Measurements from ENCODE around the gene UBE2L3. TPM values are rescaled to one million over a fixed set of nuclear protein-coding genes. Genes with fewer than 3 reads are reported as not detected.

Gene UBE2L3
- polyA plus RNA-seq, 1 of the 3 experiments (the other 2 are of a cell fraction): 41.2 TPM

GRCh38 chr22:21628386-21629254 lies 61.1 kb downstream of the UBE2L3 start:
- H3K9ac ChIP-seq: peak overlapping the region; percentile 91
- TF ChIP-seq FOXJ3 (CRISPR knock-in tag; IDR thresholded peaks at IDR 0.05) (no peak), RXRA (IDR thresholded peaks at IDR 0.05; ENCODE audit: borderline replicate concordance, low read depth) (no peak), RFX5 (IDR thresholded peaks at IDR 0.05; ENCODE audit: low read length) (no peak)
- peaks cover 42% of the 10 kb centered on the region; the same call in 1 of the 2 replicates for H3K79me2 ChIP-seq (ENCODE audit: insufficient read depth)
- no peaks in the 10 kb centered on the region for H3K9me3 ChIP-seq
- H3K9me2 ChIP-seq: no peaks in the 10 kb centered on the region
- DNase-seq: peak; percentile 41
- WGBS (ENCODE audit: low lambda C conversion rate): 59% methylated on average over 38 of the region's 74 CpGs
- CTCF ChIA-PET: interaction anchor here (1.0 to 11.2 kb wide), 21 partner anchors 7 to 344 kb away, joined by 3 to 145 read pairs (median 4); partner anchors contain the start of gene SDF2L1
- no peaks in the 10 kb centered on the region for H3K27me3 ChIP-seq (ENCODE audit: insufficient read depth)
- peak overlapping the region; percentile 90 to 97 for H3K4me3 ChIP-seq (ENCODE audit: low read depth in 2 of 2, low read length in 1 of 2)
- H2AFZ ChIP-seq (ENCODE audit: low read depth): no peak overlapping the region
- peaks cover 19% of the 10 kb centered on the region for H3F3A ChIP-seq (replicated peaks; ENCODE audit: insufficient read depth)
- peaks cover 6 to 19% of the 10 kb centered on the region in 2 experiments; a peak in 1 of 4 replicates for H3K4me1 ChIP-seq (ENCODE audit: control insufficient read depth in 1 of 2, insufficient read depth in 2 of 2, low read depth in 1 of 2, low read length in 1 of 2)
- POLR2A ChIA-PET: interaction anchor here (1.0 to 1.5 kb wide), 3 partner anchors 8 to 37 kb away, joined by 3 to 20 read pairs (median 6); partner anchors contain the start of genes PPIL2 and SDF2L1
- peaks cover 5 to 18% of the 10 kb centered on the region in 2 experiments for H3K36me3 ChIP-seq (replicated peaks in 1 of 2; ENCODE audit: control insufficient read depth in 1 of 2, insufficient read depth in 2 of 2, low read length in 1 of 2)
- H3K4me2 ChIP-seq: peak overlapping the region; percentile 93
- peak overlapping the region in 1 of 2 experiments; percentile 79; a peak in 1 of 4 replicates for H3K27ac ChIP-seq (ENCODE audit: low read depth in 2 of 2, low read length in 1 of 2)
- peaks cover 49% of the 10 kb centered on the region for H4K20me1 ChIP-seq (ENCODE audit: insufficient read depth)

- ChIA-PET CTCF (interaction anchor here (0.6 to 11.2 kb wide), 22 partner anchors 8 to 308 kb away, joined by 3 to 145 read pairs (median 4); partner anchors contain the start of gene SDF2L1), POLR2A (interaction anchor here (1.0 to 1.5 kb wide), 3 partner anchors 9 to 36 kb away, joined by 3 to 20 read pairs (median 6); partner anchors contain the start of genes PPIL2 and SDF2L1)
- Histone ChIP-seq H2AFZ (ENCODE audit: low read depth) (peak within 1 kb of the TSS; percentile 97), H3K79me2 (ENCODE audit: insufficient read depth) (peaks cover 39% of the 10 kb centered on the region; the same call in 1 of the 2 replicates), H3K27me3 (ENCODE audit: insufficient read depth) (no peaks in the 10 kb centered on the region), H3K27ac (ENCODE audit: low read depth in 2 of 2, low read length in 1 of 2) (peak within 1 kb of the TSS; percentile 74 to 79), H3K4me3 (ENCODE audit: low read depth in 2 of 2, low read length in 1 of 2) (peak within 1 kb of the TSS; percentile 90 to 97), H3K9me2 (no peaks in the 10 kb centered on the region), H4K20me1 (ENCODE audit: insufficient read depth) (peaks cover 40% of the 10 kb centered on the region), H3K9ac (peak within 1 kb of the TSS; percentile 91), H3F3A (replicated peaks; ENCODE audit: insufficient read depth) (peaks cover 14% of the 10 kb centered on the region), H3K36me3 (replicated peaks in 1 of 2; ENCODE audit: control insufficient read depth in 1 of 2, insufficient read depth in 2 of 2, low read length in 1 of 2) (peaks cover 5 to 17% of the 10 kb centered on the region in 2 experiments), H3K4me1 (ENCODE audit: control insufficient read depth in 1 of 2, insufficient read depth in 2 of 2, low read depth in 1 of 2, low read length in 1 of 2) (peaks cover 6 to 19% of the 10 kb centered on the region in 2 experiments; a peak in 1 of 4 replicates), H3K4me2 (peak within 1 kb of the TSS; percentile 93), H3K9me3 (no peaks in the 10 kb centered on the region)
- DNase-seq: peak; percentile 99
- WGBS (ENCODE audit: low lambda C conversion rate): 0% methylated on average over 4 of the region's 93 CpGs
- TF ChIP-seq FOXJ3 (CRISPR knock-in tag; IDR thresholded peaks at IDR 0.05): no peak
- peak; percentile 50; the same call in 1 of the 2 replicates for TF ChIP-seq TAF1 (IDR thresholded peaks at IDR 0.05; ENCODE audit: borderline replicate concordance, low read depth, low read length)
- no peak for TF ChIP-seq EP300 (IDR thresholded peaks at IDR 0.05; ENCODE audit: borderline replicate concordance in 1 of 2, low read depth in 1 of 2, low read length in 1 of 2)
- TF ChIP-seq POLR2AphosphoS5 (IDR thresholded peaks at IDR 0.05; ENCODE audit: low read depth, low read length): peak; percentile 64; the same call in 1 of the 2 replicates
- peak; percentile 61 for TF ChIP-seq CTCF (IDR thresholded peaks at IDR 0.05)
- no peak for TF ChIP-seq ZBTB33 (IDR thresholded peaks at IDR 0.05; ENCODE audit: borderline replicate concordance, low read depth)
- TF ChIP-seq ELF1 (IDR thresholded peaks at IDR 0.05): peak; percentile 98
- peak; percentile 56; the same call in 1 of the 2 replicates for TF ChIP-seq NRF1 (IDR thresholded peaks at IDR 0.05; ENCODE audit: low read depth, low read length)
- no peak for TF ChIP-seq IRF3 (IDR thresholded peaks at IDR 0.05; ENCODE audit: low read depth, low read length)
- peak; percentile 67 for TF ChIP-seq YY1 (IDR thresholded peaks at IDR 0.05; ENCODE audit: low read depth)
- TF ChIP-seq RAD21 (IDR thresholded peaks at IDR 0.05; ENCODE audit: low read length): peak; percentile 49; the same call in 1 of the 2 replicates
- no peak for TF ChIP-seq RXRA (IDR thresholded peaks at IDR 0.05; ENCODE audit: borderline replicate concordance, low read depth)
- TF ChIP-seq MAX (IDR thresholded peaks at IDR 0.05; ENCODE audit: low read depth): peak; percentile 99
- TF ChIP-seq MXI1 (IDR thresholded peaks at IDR 0.05; ENCODE audit: low read depth, low read length): peak; percentile 99
- peak; percentile 64 for TF ChIP-seq CHD2 (IDR thresholded peaks at IDR 0.05; ENCODE audit: low read length, partially characterized antibody)
- peak; percentile 65 for TF ChIP-seq GABPA (IDR thresholded peaks at IDR 0.05; ENCODE audit: low read depth)
These were observed 62.0 kb downstream of the UBE2L3 start, which contains the start of gene YDJC for GRCh38 chr22:21629255-21630149. Gene YDJC (minus strand): TSS chr22:21630022. CDS start chr22:21630014, 8 bp downstream.
